HFF-Myc (cell line): ENCODE data around the gene ZNF792.

Source experiments
- DNase-seq: peaks from one replicate; pipeline ENCODE4 v3.0.0-alpha.2; 2011; ENCODE audit warnings: low read depth; ENCODE audit errors: extremely low read depth
- H3K4me3 ChIP-seq: replicated peaks from 2 replicates; pipeline ENCODE4 v1.5.1; 2011; ENCODE audit warnings: low read depth, mild to moderate bottlenecking, control low read depth, low read length
- TF ChIP-seq, protein P1 (sequence below): IDR thresholded peaks from 2 replicates; pipeline ENCODE4 v1.5.1; 2012; ENCODE audit warnings: mild to moderate bottlenecking, low read depth, low read length, control low read depth; ENCODE audit errors: missing control alignments

Gene ZNF792

GRCh38 chr19:34963573-34964406, at the start of gene ZNF792:
Gene ZNF792, minus strand, starts transcription at chr19:34964229. Its CDS starts 567 bp downstream, at chr19:34963662.
- peak within 1 kb of the TSS; percentile 73 for H3K4me3 ChIP-seq
- TF ChIP-seq, protein P1, sequence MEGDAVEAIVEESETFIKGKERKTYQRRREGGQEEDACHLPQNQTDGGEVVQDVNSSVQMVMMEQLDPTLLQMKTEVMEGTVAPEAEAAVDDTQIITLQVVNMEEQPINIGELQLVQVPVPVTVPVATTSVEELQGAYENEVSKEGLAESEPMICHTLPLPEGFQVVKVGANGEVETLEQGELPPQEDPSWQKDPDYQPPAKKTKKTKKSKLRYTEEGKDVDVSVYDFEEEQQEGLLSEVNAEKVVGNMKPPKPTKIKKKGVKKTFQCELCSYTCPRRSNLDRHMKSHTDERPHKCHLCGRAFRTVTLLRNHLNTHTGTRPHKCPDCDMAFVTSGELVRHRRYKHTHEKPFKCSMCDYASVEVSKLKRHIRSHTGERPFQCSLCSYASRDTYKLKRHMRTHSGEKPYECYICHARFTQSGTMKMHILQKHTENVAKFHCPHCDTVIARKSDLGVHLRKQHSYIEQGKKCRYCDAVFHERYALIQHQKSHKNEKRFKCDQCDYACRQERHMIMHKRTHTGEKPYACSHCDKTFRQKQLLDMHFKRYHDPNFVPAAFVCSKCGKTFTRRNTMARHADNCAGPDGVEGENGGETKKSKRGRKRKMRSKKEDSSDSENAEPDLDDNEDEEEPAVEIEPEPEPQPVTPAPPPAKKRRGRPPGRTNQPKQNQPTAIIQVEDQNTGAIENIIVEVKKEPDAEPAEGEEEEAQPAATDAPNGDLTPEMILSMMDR: no peak
- DNase-seq: no peak

DNA sequence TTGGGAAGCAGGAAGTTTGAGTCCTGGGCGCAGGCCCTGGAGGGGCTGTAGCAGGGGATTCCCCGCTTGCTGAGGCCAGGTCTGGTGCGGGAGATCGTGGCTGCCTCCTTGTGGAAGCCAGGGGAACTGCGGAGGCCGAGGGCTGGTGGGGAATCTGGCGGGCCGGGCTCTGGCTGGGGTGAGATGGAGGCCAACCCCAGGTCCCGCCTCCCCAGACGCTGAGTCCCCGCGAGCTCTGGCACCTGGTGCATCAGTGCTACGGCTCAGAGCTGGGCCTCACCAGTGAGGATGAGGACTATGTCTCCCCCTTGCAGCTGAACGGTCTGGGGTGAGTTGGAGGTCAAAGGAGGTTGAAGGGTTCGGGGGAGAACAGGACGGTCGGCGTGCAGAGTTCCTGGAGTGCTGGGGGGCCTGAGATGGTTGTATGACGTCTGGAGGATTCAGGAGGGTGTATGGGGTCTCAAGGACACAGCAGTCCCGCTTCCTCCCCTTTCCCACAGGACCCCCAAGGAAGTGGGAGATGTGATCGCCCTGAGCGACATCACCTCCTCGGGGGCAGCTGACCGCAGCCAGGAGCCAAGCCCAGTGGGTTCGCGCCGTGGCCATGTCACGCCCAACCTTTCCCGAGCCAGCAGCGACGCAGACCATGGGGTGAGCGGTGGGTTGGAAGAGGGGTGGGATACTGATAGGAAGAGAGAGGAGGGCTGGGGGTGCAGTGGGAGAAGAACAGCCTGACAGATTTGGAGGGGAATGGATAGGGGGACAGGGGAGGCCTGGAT, 49.2 kb upstream of the ZNF792 start:
- no peak for DNase-seq
- no peak overlapping the region for H3K4me3 ChIP-seq
- TF ChIP-seq, protein P1: peak; percentile 89

DNA sequence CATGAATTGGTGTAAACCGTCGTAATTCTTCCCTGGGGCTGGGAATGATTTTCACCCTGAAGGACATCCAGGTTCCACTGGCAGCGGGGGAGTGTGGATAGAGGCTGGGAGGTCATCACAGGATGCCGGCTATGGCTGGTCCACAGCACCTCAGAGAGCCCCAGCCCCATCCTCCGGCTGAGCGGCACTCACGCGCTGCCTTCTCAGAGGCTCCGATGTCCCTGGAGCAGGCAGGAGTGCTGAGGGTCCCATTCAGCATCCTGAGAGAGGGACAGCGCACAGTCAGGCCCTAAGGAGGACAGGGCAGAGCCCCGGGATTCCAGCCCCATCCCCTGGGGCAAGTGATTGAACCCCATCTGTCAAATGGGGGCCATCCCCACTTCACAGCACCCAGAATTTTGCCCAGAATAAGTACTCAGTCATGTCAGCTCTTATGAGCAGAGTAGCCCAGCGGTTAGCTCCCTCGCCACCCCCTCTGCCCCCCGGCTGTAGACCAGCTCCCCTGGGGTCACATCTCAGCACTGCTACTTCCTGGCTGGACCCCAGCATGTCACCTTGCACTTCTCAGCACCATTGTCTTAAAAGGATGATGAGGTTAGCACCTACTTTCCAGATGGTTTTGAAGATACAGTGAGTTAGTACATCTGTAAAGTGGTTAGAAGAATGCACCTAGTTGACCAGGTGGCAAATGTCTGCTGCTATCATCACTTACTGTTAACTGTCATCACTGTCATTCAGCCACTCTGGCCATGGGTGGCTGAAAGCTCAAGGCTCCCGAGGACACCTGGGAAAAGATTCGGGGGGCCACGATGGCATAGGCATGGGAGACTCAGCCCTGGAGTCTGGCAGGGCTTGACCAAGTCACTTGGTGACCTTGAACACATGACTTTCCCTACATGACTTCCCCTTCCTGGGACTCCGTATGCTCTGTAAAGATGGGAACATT, 48.0 kb upstream of the ZNF792 start:
- TF ChIP-seq, protein P1: no peak
- DNase-seq: no peak
- no peak overlapping the region for H3K4me3 ChIP-seq

- TF ChIP-seq, protein P1: no peak
- no peak overlapping the region for H3K4me3 ChIP-seq
- no peak for DNase-seq
These were observed 47.2 kb upstream of the ZNF792 start for GRCh38 chr19:35011091-35011689.

- TF ChIP-seq, protein P1: no peak
- no peak overlapping the region for H3K4me3 ChIP-seq
- DNase-seq: no peak
These were observed 45.7 kb upstream of the ZNF792 start for GRCh38 chr19:35009424-35010415.
